Fibroblast of the aortic adventitia (primary cell): ENCODE measurements around the gene HPD. TPM values are rescaled to one million over a fixed set of nuclear protein-coding genes. Genes with fewer than 3 reads are reported as not detected.
"Not testable (repeated sequence)": the region's sequence is repeated elsewhere in the genome, so short reads cannot be mapped to it uniquely, and the experiment has no call there.

Experiments used
- DNase-seq: peaks from one replicate; pipeline ENCODE4 v3.0.0-alpha.2; 2010; ENCODE audit warnings: low read depth
- H3K4me3 ChIP-seq: 2 replicates; pipeline ENCODE4 v1.5.1; 2011; ENCODE audit warnings: low read depth, mild to moderate bottlenecking, control low read depth, low read length, moderate library complexity
- CTCF ChIP-seq: IDR thresholded peaks from 2 replicates; pipeline ENCODE4 v1.5.1; 2011; ENCODE audit warnings: mild to moderate bottlenecking, low read length, control low read depth, inconsistent platforms; ENCODE audit not compliant: insufficient read depth
- total RNA-seq: library from RNA; depleted of rRNA; stranded (reverse); fragments of >200 nt; gene quantifications from 2 replicates; pipeline ENCODE4 v1.2.3, GENCODE V29; 2012; ENCODE audit warnings: low replicate concordance

HPD gene
- total RNA-seq, 1 donor = 1.8 TPM

- TF ChIP-seq CTCF = no peak
- H3K4me3 ChIP-seq = peak overlapping the region; percentile 35
- no peak for DNase-seq
Measured at GRCh38 chr12:121794534-121795033, 64.1 kb downstream of the HPD start.

- peak; percentile 100 for TF ChIP-seq CTCF
- H3K4me3 ChIP-seq = peak overlapping the region; percentile 64
- peak; percentile 92 for DNase-seq
Measured at GRCh38 chr12:121793838-121794533, 64.7 kb downstream of the HPD start.

GRCh38 chr12:121793440-121793837, 65.2 kb downstream of the HPD start, which contains the start of gene RHOF:
TSS of gene RHOF (minus strand) at chr12:121793688. CDS start at chr12:121793633, 55 bp downstream.
- no peak for TF ChIP-seq CTCF
- DNase-seq = no peak
- H3K4me3 ChIP-seq = peak within 1 kb of the TSS; percentile 64

- TF ChIP-seq CTCF = no peak
- DNase-seq = no peak
- H3K4me3 ChIP-seq = peak overlapping the region; percentile 64
Measured at GRCh38 chr12:121792607-121793439, 65.8 kb downstream of the HPD start.

GRCh38 chr12:121791671-121792551, 66.7 kb downstream of the HPD start:
- no peak for TF ChIP-seq CTCF
- H3K4me3 ChIP-seq = no peak overlapping the region
- no peak for DNase-seq

GRCh38 chr12:121790785-121791184, 67.9 kb downstream of the HPD start:
- H3K4me3 ChIP-seq, DNase-seq: not testable (repeated sequence)
